Renal pelvis (tissue), 12 donors: ENCODE measurements around the gene TRIM68. TPM values are rescaled to one million over a fixed set of nuclear protein-coding genes. Genes with fewer than 3 reads are reported as not detected.

Experiments
- DNase-seq: peaks from one replicate; pipeline ENCODE4 v3.0.0-alpha.2; 2013
- long read RNA-seq, 16 experiments: transcript quantifications; one replicate each; lab custom pipeline, GENCODE V29; 2026
- polyA plus RNA-seq, 3 donors: library from polyadenylated mRNA; unstranded; fragments of 120-200 nt; gene quantifications; one replicate each; pipeline ENCODE4 v1.2.1, GENCODE V29; 2013; ENCODE audit not compliant: insufficient read length in 3 of 3

TRIM68 gene
- 10 to 100 TPM; 19.2 to 26.8 (median 20.9) TPM for polyA plus RNA-seq
- long read RNA-seq, donor 1, partial matches to known transcripts = 0 of 6 reads
- long read RNA-seq, donor 1, other reads (novel, unspliced or antisense) = 0 of 6 reads
- long read RNA-seq, donor 2, partial matches to known transcripts = 0 of 8 reads
- long read RNA-seq, donor 2, other reads (novel, unspliced or antisense) = 0 of 8 reads
- long read RNA-seq, donor 3, partial matches to known transcripts = 0 of 5 reads
- long read RNA-seq, donor 3, other reads (novel, unspliced or antisense) = 0 of 5 reads
- long read RNA-seq, donor 4, partial matches to known transcripts = 0 of 8 reads
- long read RNA-seq, donor 4, other reads (novel, unspliced or antisense) = 0 of 8 reads
- long read RNA-seq, donor 5 = 0 reads
- long read RNA-seq, donor 6, partial matches to known transcripts = 0 of 1 reads
- long read RNA-seq, donor 6, other reads (novel, unspliced or antisense) = 0 of 1 reads
- long read RNA-seq, donor 7, partial matches to known transcripts = 0 of 5 reads
- long read RNA-seq, donor 7, other reads (novel, unspliced or antisense) = 0 of 5 reads
- long read RNA-seq, donor 8 = 0 reads
- long read RNA-seq, donor 9, partial matches to known transcripts = 0 of 6 reads
- long read RNA-seq, donor 9, other reads (novel, unspliced or antisense) = 0 of 6 reads
- long read RNA-seq, donor 10, partial matches to known transcripts = 0 of 10 reads
- long read RNA-seq, donor 10, other reads (novel, unspliced or antisense) = 0 of 10 reads
- long read RNA-seq, donor 11, partial matches to known transcripts = 0 of 7 reads
- long read RNA-seq, donor 11, other reads (novel, unspliced or antisense) = 0 of 7 reads
- long read RNA-seq, donor 12, partial matches to known transcripts = 0 of 7 reads
- long read RNA-seq, donor 12, other reads (novel, unspliced or antisense) = 0 of 7 reads
- long read RNA-seq, donor 13, partial matches to known transcripts = 0 of 4 reads
- long read RNA-seq, donor 13, other reads (novel, unspliced or antisense) = 0 of 4 reads
- long read RNA-seq, donor 14 = 0 reads
- long read RNA-seq, donor 15, partial matches to known transcripts = 0 of 6 reads
- long read RNA-seq, donor 15, other reads (novel, unspliced or antisense) = 0 of 6 reads
- long read RNA-seq, donor 16, partial matches to known transcripts = 0 of 5 reads
- long read RNA-seq, donor 16, other reads (novel, unspliced or antisense) = 0 of 5 reads

- DNase-seq = peak; percentile 94
Measured at GRCh38 chr11:4607781-4608666, at the start of gene TRIM68. TSS of gene TRIM68 (minus strand) at chr11:4608231. CDS start at chr11:4605504, 2,727 bp downstream.

- DNase-seq = no peak
Measured at GRCh38 chr11:4654635-4655369, 46.8 kb upstream of the TRIM68 start.

GRCh38 chr11:4647766-4648165, 39.7 kb upstream of the TRIM68 start:
- DNase-seq = no peak

- no peak for DNase-seq
Measured at GRCh38 chr11:4645974-4646373, 37.9 kb upstream of the TRIM68 start.

- DNase-seq = no peak
Measured at GRCh38 chr11:4644233-4644632, 36.2 kb upstream of the TRIM68 start.

- DNase-seq = no peak
Measured at GRCh38 chr11:4643682-4644081, 35.7 kb upstream of the TRIM68 start, which contains the start of gene OR51E1. TSS of gene OR51E1 (plus strand) at chr11:4643982. CDS start at chr11:4652527, 8,545 bp downstream.

- DNase-seq = no peak
Measured at GRCh38 chr11:4643076-4643475, 35.0 kb upstream of the TRIM68 start.

- no peak for DNase-seq
Measured at GRCh38 chr11:4642043-4642442, 34.0 kb upstream of the TRIM68 start.

- no peak for DNase-seq
Measured at GRCh38 chr11:4641501-4641900, 33.5 kb upstream of the TRIM68 start.

GRCh38 chr11:4639931-4640330, 31.9 kb upstream of the TRIM68 start:
- no peak for DNase-seq

GRCh38 chr11:4637662-4638047, 29.6 kb upstream of the TRIM68 start:
- DNase-seq = no peak

GRCh38 chr11:4636962-4637661, 29.1 kb upstream of the TRIM68 start, which contains the start of gene OR51D1:
TSS of gene OR51D1 (plus strand) at chr11:4637477. CDS start at chr11:4639791, 2,314 bp downstream.
- peak; percentile 80 for DNase-seq

GRCh38 chr11:4636136-4636535, 28.1 kb upstream of the TRIM68 start:
- no peak for DNase-seq

- peak; percentile 80 for DNase-seq
Measured at GRCh38 chr11:4626207-4627099, 18.4 kb upstream of the TRIM68 start.

GRCh38 chr11:4619514-4619913, 11.5 kb upstream of the TRIM68 start:
- DNase-seq = no peak

GRCh38 chr11:4615856-4616444, 7.9 kb upstream of the TRIM68 start:
- DNase-seq = no peak

- DNase-seq = no peak
Measured at GRCh38 chr11:4611986-4612385, 4.0 kb upstream of the TRIM68 start.
